ENCODE data around the gene FGD5.

Gene FGD5

DNA sequence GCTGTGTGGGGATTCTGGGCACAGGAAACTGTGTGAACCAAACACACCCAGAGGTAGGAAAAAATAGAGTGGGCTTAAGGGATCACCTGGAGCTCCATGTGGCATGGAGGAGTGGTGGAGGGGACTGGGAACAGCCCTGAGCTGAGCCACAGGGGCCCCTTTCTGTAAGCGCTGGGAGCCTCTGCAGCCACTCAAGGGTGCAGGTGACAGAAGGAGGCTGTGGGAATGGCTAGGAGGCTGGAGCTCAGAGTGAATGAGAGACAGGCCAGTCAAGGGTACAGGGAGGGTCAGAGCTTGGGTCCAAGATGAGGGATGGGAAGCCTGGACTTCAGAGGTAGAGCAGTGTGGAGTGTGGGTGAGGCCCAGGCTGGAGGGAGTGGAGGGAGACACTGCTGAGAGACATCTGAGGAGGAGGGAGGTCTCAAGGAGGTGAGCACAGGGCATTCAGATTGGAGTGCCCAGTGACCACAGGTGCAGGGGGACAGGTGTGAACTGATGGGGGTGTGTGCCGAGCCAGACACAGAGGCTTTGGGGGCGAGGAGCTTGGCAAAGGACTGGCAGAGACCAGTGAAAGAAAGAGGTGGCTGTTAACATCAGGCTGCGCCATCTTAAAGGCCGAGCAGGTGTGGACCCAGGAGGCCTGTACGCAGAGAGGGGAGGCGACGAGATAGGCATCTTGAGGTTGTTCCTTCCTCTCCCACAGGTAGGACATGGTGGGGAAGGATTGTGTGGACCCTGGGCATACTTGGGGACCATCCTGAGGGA lies 56.8 kb downstream of the FGD5 start:
- TF ChIP-seq, protein P1, sequence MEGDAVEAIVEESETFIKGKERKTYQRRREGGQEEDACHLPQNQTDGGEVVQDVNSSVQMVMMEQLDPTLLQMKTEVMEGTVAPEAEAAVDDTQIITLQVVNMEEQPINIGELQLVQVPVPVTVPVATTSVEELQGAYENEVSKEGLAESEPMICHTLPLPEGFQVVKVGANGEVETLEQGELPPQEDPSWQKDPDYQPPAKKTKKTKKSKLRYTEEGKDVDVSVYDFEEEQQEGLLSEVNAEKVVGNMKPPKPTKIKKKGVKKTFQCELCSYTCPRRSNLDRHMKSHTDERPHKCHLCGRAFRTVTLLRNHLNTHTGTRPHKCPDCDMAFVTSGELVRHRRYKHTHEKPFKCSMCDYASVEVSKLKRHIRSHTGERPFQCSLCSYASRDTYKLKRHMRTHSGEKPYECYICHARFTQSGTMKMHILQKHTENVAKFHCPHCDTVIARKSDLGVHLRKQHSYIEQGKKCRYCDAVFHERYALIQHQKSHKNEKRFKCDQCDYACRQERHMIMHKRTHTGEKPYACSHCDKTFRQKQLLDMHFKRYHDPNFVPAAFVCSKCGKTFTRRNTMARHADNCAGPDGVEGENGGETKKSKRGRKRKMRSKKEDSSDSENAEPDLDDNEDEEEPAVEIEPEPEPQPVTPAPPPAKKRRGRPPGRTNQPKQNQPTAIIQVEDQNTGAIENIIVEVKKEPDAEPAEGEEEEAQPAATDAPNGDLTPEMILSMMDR (conservative IDR thresholded peaks at IDR 0.05; ENCODE audit: low read depth, low read length), result no peak
- no peak for DNase-seq (ENCODE audit: low read depth)
- no peak overlapping the region for H3K4me3 ChIP-seq (ENCODE audit: low read length)

DNA sequence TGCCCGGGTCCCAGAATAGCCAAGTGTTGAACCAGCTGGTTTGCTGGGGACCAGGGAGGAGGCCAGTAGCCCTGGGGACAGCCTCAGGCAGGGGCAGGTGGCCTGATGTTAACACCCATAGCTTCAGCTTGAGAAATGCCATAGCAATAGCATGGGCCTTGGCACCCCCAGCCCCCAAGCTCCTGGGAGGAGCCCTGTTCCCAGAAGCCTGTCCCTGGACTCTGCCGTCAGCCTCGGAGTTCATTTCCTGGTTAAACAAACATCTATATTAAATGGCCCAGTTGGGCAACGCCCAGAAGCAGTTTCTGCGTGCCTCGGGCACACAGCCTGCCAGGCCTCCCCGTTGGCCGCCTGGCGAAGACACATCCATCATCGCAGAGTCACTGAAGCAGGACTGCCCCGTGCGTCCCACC lies 58.2 kb downstream of the FGD5 start:
- no peak overlapping the region for H3K4me3 ChIP-seq (ENCODE audit: low read length)
- TF ChIP-seq, protein P1 (conservative IDR thresholded peaks at IDR 0.05; ENCODE audit: low read depth, low read length), result no peak
- no peak for DNase-seq (ENCODE audit: low read depth)

GRCh38 chr3:14877469-14877868 lies 58.7 kb downstream of the FGD5 start:
- no peak for DNase-seq (ENCODE audit: low read depth)
- no peak overlapping the region for H3K4me3 ChIP-seq (ENCODE audit: low read length)
- TF ChIP-seq, protein P1 (conservative IDR thresholded peaks at IDR 0.05; ENCODE audit: low read depth, low read length), result no peak

DNA sequence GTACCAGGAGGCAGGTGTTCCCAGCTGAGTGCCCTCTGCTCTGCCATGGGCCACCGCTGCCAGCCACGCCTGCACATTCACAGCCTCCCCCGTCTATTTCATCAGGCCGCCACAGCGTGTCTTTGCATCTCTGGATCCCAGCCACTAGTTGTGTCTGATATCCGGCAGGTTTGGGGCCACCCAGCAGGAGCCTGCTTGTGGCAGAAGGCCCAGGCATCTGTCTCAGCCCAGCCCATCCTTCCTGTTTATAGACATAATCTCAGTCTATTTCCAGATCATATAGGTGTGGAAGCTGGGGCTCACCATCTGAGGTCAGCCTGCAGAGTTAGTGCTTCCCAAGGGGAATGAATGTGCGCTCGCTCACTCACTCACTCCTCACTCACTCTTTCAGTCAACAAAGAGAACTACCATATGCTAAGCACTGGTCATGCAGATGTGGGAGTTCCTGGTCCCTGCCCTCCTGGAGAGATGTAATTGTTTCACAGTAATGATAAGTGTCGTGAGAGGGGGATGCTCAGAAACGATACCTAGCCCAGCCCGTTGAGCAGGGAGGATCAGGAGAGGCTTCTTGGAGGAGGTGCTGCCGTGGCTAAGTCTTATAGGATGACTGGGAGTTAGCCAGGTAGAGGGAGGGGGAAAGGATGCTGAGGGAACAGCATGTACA lies 60.6 kb downstream of the FGD5 start:
- TF ChIP-seq, protein P1 (conservative IDR thresholded peaks at IDR 0.05; ENCODE audit: low read depth, low read length), result no peak
- no peak for DNase-seq (ENCODE audit: low read depth)
- no peak overlapping the region for H3K4me3 ChIP-seq (ENCODE audit: low read length)

DNA sequence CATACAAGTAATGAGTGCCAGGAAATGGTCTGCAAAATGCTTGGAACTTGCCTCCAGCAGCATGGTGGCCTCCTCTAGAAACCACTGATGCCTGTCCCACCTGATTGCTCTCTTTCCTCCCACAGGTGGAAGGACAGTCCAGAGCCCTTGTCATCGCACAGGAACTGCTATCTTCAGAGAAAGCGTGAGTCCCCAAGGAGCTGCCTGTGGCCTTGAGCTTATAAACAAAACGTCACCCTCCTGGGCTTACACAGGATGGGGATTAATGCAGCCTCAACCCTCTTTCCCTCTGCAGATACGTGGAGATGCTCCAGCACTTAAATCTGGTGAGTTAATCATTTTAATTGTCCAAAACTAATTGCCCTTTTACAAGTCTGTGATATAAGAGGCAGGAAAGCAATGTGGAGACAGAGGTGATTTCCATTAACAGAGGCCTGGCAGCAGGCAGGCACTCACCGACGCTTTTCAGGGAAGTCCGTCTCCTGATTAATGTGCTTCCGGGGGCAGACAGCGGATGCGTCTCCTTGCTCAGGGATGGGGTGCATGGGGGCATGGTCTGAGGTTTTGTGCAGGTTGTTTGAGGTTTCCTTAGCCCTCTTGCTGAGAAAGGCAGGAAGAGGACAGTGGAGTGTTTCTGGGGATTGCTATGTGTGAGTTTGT lies 61.8 kb downstream of the FGD5 start:
- TF ChIP-seq, protein P1 (conservative IDR thresholded peaks at IDR 0.05; ENCODE audit: low read depth, low read length), result no peak
- no peak for DNase-seq (ENCODE audit: low read depth)
- no peak overlapping the region for H3K4me3 ChIP-seq (ENCODE audit: low read length)

- no peak for DNase-seq (ENCODE audit: low read depth)
- no peak overlapping the region for H3K4me3 ChIP-seq (ENCODE audit: low read length)
- TF ChIP-seq, protein P1 (conservative IDR thresholded peaks at IDR 0.05; ENCODE audit: low read depth, low read length), result no peak
Observed at GRCh38 chr3:14883226-14883625, 64.5 kb downstream of the FGD5 start.
